MCF 10A (cell line): ENCODE results near the gene GATA5. TPM values are rescaled to one million over a fixed set of nuclear protein-coding genes. Genes with fewer than 3 reads are reported as not detected.

ENCODE experiments used
- BruUV-seq: library from RNA; stranded (reverse); fragments of 400-500 nt; replicated peaks from 2 replicates; lab custom pipeline; 2021; lab: Mats Ljungman, UMichigan
- CTCF ChIA-PET: fragments of 300-600 bp; sonication (Branson Sonifier 250); formaldehyde crosslinking; extraction: SDS; loops from one replicate; lab custom pipeline; 2021; ENCODE audit warnings: antibody characterized with exemption, inconsistent platforms; lab: Yijun Ruan, JAX
- POLR2A ChIA-PET: fragments of 300-600, 350-650 bp; sonication (Branson Sonifier 250); formaldehyde crosslinking; extraction: SDS; loops from one replicate; lab custom pipeline; 2020; ENCODE audit warnings: antibody characterized with exemption, inconsistent platforms; lab: Yijun Ruan, JAX
- DNase-seq: peaks from one replicate; pipeline ENCODE4 v3.0.0-alpha.2; 2018; ENCODE audit not compliant: unreplicated experiment
- H3K27ac Mint-ChIP-seq: one replicate; pipeline ENCODE4 v1.8.0; 2022; ENCODE audit warnings: mild to moderate bottlenecking, low read depth, mixed read lengths; ENCODE audit not compliant: unreplicated experiment
- H3K27me3 Mint-ChIP-seq: one replicate; pipeline ENCODE4 v1.8.0; 2022; ENCODE audit warnings: mixed read lengths; ENCODE audit not compliant: insufficient read depth, unreplicated experiment
- H3K36me3 Mint-ChIP-seq: one replicate; pipeline ENCODE4 v1.8.0; 2022; ENCODE audit warnings: mild to moderate bottlenecking, moderate library complexity, mixed read lengths; ENCODE audit not compliant: insufficient read depth, unreplicated experiment
- H3K4me1 Mint-ChIP-seq: one replicate; pipeline ENCODE4 v1.8.0; 2022; ENCODE audit warnings: mixed read lengths; ENCODE audit not compliant: insufficient read depth, unreplicated experiment
- H3K4me3 Mint-ChIP-seq: one replicate; pipeline ENCODE4 v1.8.0; 2022; ENCODE audit warnings: mild to moderate bottlenecking, moderate library complexity, mixed read lengths; ENCODE audit not compliant: unreplicated experiment
- H3K9me3 Mint-ChIP-seq: one replicate; pipeline ENCODE4 v1.8.0; 2022; ENCODE audit warnings: mixed read lengths; ENCODE audit not compliant: unreplicated experiment
- intact Hi-C: fragments of 100-400 bp; cut with micrococcal nuclease; formaldehyde crosslinking; loops from 2 replicates; pipeline ENCODE4 v1.14.1; 2022
- total RNA-seq: library from RNA; stranded (reverse); gene quantifications from 2 replicates; pipeline ENCODE4 v1.2.3, GENCODE V29; 2022
- TF ChIP-seq, protein P1 (sequence below): fragments of 200-600 bp; IDR thresholded peaks from one replicate; pipeline ENCODE4 v1.8.0; 2022; ENCODE audit warnings: antibody characterized with exemption, mild to moderate bottlenecking; ENCODE audit not compliant: unreplicated experiment

The GATA5 gene
- total RNA-seq, 1 experiment from 2014 or later, result not detected

- DNase-seq, result no peak
- Mint-ChIP-seq H3K4me1 (no peaks in the 10 kb centered on the region), H3K27me3 (peaks cover 21% of the 10 kb centered on the region), H3K27ac (no peak overlapping the region), H3K36me3 (no peaks in the 10 kb centered on the region), H3K9me3 (no peaks in the 10 kb centered on the region), H3K4me3 (no peak overlapping the region)
- POLR2A ChIA-PET, result no interaction called here
- TF ChIP-seq, protein P1, sequence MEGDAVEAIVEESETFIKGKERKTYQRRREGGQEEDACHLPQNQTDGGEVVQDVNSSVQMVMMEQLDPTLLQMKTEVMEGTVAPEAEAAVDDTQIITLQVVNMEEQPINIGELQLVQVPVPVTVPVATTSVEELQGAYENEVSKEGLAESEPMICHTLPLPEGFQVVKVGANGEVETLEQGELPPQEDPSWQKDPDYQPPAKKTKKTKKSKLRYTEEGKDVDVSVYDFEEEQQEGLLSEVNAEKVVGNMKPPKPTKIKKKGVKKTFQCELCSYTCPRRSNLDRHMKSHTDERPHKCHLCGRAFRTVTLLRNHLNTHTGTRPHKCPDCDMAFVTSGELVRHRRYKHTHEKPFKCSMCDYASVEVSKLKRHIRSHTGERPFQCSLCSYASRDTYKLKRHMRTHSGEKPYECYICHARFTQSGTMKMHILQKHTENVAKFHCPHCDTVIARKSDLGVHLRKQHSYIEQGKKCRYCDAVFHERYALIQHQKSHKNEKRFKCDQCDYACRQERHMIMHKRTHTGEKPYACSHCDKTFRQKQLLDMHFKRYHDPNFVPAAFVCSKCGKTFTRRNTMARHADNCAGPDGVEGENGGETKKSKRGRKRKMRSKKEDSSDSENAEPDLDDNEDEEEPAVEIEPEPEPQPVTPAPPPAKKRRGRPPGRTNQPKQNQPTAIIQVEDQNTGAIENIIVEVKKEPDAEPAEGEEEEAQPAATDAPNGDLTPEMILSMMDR, result no peak
- no TSS peak for BruUV-seq
- CTCF ChIA-PET, result no interaction called here
- intact Hi-C loops, result no loop called here
These were observed 17.2 kb downstream of the GATA5 start for GRCh38 chr20:62458275-62459251.

- no TSS peak for BruUV-seq
- intact Hi-C loops, result no loop called here
- CTCF ChIA-PET, result no interaction called here
- TF ChIP-seq, protein P1, result no peak
- POLR2A ChIA-PET, result interaction anchor here (0.7 kb wide), 1 partner anchor 144 kb away, joined by 3 read pairs; no protein-coding TSS in a partner anchor
- H3K36me3 Mint-ChIP-seq, result no peaks in the 10 kb centered on the region
- DNase-seq, result no peak
- H3K27ac Mint-ChIP-seq, result no peak overlapping the region
- H3K27me3 Mint-ChIP-seq, result peaks cover 21% of the 10 kb centered on the region
- H3K9me3 Mint-ChIP-seq, result no peaks in the 10 kb centered on the region
- H3K4me3 Mint-ChIP-seq, result no peak overlapping the region
- H3K4me1 Mint-ChIP-seq, result no peaks in the 10 kb centered on the region
These were observed 18.0 kb downstream of the GATA5 start for GRCh38 chr20:62457831-62458230.

DNA sequence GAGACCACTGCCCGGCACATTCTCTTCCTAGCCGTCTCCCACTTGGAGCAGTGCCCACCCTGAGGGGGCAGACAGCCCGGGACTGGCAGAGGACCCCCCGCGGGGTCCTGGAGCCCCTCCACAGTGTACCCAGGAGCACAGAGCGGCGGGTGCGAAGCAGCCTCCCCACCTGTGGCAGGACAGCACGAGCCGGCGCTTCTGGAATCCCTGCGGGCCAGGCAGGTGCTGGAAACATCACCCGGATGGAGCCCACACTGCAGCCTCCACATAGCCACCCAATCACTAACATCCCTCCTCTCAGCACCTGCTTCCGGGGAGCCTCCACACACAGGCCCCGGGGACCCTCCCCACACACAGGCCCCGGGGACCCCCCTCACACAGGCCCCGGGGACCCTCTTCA, 18.7 kb downstream of the GATA5 start:
- Mint-ChIP-seq H3K27me3 (peaks cover 26% of the 10 kb centered on the region), H3K4me1 (no peaks in the 10 kb centered on the region), H3K9me3 (no peaks in the 10 kb centered on the region), H3K36me3 (no peaks in the 10 kb centered on the region), H3K27ac (no peak overlapping the region), H3K4me3 (no peak overlapping the region)
- TF ChIP-seq, protein P1, result no peak
- intact Hi-C loops, result no loop called here
- POLR2A ChIA-PET, result no interaction called here
- DNase-seq, result no peak
- CTCF ChIA-PET, result no interaction called here
- no TSS peak for BruUV-seq

DNA sequence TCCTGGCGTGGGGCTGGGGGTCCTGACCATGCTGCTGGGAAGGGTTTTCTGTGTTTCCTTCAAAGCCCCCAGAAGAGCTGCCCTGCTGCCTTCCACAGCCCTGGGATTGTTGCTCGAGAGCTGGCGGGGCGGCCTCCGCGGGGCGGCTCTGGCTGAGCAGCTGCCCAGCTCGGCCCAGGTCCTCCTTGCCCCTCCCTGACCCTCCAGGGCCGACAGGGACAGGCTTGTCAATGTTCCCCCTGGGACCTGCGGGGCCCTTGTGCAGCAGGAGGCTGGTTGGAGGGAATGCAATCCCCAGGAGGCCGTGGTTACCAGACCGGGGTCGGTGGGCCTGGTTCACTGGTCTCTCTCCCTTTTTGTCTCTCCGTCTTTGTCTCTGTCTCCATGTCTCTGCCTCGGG, 19.9 kb downstream of the GATA5 start:
- H3K4me1 Mint-ChIP-seq, result no peaks in the 10 kb centered on the region
- POLR2A ChIA-PET, result no interaction called here
- BruUV-seq, result no TSS peak

More for the DNA sequence above, 19.9 kb downstream of the GATA5 start:
- CTCF ChIA-PET, result interaction anchor here (1.0 kb wide), 1 partner anchor 44 kb away, joined by 3 read pairs; no protein-coding TSS in a partner anchor
- no peak overlapping the region for H3K4me3 Mint-ChIP-seq
- TF ChIP-seq, protein P1, result no peak
- peaks cover 33% of the 10 kb centered on the region for H3K27me3 Mint-ChIP-seq
- no peak for DNase-seq
- no peak overlapping the region for H3K27ac Mint-ChIP-seq
- H3K36me3 Mint-ChIP-seq, result no peaks in the 10 kb centered on the region
- intact Hi-C loops, result no loop called here
- H3K9me3 Mint-ChIP-seq, result no peaks in the 10 kb centered on the region
